Activated T-helper 9 cell treated with anti-CD3 and anti-CD28 coated beads, Interleukin-2, amount 50 U/mL, for 16 hours (primary cell): ENCODE data around the gene CAMK2D.
A peak's percentile ranks its signal among the peaks of the same experiment; 100 is the strongest.

Experiments used
- DNase-seq: peaks from one replicate; pipeline ENCODE4 v3.0.0-alpha.2; 2020; ENCODE audit warnings: low read depth

CAMK2D gene

DNA sequence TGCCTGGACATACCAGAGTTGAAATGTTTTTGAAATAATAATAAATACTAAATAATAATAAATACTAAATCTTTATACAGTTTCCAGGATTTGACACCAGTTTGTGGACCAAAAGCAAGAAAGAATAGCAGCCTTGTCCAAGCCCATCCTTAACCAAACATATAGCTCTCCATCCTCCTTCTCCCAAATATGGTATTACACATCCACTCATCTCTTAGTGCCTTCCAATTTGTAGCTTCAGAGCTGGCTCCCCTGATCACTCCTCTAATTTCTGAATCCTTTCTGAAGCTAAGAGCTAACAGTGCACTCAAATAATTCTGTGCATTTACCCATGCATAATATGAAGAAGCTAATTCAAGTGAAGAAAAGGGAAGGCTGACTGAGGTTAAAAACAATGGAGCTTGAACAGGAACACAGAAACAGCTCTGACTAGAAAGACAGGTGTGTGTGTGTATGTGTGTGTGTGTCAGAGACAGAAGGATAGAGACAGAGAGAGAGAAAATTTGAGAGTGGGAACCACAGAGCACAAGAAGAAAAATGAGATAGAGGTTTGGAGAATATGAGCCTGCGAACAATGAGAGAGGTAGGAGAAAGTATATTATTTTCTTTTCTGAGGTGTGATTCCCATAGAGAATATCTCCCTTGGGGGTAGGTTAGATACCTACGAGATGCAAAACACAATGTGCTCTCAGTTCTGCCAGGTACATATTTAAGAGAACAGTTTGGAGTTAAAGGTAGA lies 123.5 kb downstream of the CAMK2D start:
- DNase-seq, result no peak

DNA sequence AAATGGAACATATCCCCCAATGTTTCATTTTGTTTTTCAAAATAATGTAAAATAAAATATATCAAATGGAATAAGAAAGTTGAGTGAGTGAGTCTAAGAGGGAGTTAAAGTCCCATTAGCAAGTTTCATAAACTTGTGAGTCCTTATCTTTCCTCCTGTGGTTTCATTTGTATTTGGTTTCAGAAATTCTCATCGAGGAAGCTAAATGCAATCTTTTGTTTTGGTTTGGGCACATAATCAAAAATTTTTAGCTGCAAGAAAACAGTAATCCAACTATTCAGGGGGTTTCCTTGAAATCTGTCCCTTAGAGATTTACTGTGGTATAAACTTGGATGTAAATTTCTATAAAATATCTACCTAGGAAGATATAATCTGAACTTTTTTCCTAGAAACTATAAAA lies 124.2 kb downstream of the CAMK2D start:
- no peak for DNase-seq

DNA sequence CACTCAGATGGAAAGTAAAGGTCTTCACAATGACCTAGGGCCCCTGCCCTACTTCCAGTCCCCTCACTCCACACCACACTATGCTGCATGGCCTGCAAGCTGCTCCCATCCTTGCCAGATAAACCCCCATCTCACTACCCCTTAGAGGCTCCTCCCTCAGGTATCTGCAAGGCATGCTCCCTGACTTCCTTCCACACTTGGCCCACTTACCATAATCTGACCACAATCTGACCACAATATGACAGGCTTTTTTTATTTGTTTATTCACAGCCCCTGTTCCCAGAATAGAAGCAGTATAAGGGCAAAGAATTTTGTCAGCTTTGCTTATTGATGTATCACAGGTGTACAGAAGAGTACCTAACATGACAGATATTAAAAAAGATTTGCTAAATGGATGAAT lies 124.7 kb downstream of the CAMK2D start:
- DNase-seq, result peak; percentile 3

DNA sequence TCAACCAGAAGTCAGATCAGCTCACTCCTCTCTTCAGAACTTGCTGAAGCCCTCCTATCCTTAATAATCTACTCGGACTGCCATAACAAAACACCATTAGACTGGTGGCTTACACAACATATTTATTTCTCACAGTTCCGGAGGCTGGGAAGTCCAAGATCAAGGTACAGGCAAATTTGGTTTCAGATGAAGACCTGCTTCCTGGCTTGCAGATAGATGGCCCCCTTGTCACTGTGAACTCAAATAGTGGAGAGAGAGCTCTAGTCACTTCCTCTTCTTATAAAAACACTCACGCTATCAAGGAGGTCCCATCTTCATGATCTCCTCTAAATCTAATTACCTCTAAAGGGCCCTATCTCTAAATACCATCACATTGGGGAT lies 125.1 kb downstream of the CAMK2D start:
- DNase-seq, result no peak

DNA sequence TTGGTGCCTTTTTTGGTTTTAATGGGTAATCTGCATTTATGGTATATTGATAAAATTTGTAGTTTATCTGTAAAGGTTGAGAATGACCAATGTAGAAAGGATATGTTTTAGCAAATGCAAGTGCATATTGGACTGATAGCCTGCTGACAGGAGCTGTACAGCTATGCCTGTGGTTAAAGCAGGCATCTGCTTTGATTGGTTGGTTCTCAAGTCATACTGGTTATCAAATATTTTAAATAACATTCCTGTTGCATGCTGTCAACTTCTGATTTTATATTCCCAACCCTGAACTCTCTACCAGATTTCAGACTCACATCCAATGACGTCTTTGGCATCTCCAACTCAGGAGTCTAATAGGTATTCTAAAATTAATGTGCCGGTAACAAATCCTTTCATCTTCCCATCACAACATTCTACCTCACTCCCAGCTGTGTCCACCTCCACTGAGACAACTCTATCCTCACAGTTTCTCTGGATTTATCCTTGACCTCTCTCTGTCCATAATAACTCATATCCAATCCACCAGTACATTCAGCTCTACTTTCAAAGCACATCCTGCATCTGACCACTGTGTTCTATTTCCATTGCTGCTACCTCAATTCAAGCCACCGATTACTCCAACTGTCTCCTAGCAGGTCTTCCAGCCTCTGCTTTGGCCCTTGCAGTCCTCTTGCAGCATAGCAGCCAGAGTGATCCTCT lies 125.7 kb downstream of the CAMK2D start:
- no peak for DNase-seq

DNA sequence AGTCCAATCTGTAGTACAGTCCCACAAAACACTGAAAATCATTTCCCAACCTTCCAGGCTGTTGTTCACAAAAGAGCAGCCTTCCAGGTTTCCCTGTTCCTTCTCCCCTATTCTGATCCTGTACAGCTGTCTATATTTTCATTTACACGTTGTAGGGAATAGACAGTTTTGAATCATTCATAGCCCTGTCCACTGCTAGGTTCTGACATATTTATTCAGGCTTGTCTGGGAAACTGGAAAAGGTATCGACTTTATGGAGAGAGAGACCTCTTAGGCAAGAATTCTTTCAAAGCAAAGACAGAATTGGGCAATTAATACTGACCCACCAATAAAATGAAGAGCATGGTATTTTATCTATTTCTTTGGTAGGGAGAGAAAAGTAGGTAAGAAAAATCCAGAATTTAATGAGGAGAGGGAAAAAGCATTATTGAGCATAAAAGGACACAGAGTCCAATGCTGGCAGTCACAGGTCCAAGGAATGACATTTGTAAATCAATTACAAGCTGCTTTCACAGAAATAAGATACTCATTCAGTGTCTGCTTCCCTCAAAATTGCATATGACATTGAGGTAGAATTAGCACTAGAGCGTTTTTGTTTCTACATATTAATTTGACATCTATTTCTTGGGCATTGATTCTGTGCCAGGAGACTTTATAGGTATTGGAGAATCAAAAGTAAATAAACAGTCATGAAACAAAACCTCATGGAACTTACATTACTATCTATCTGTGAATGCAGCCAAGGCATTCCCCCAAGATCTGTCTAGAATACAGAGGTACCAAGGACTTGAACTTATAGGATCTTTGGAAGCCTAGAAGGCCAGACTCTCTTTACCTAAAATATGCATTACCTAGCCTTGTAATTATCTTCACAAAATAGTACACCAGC lies 127.2 kb downstream of the CAMK2D start:
- DNase-seq, result no peak

DNA sequence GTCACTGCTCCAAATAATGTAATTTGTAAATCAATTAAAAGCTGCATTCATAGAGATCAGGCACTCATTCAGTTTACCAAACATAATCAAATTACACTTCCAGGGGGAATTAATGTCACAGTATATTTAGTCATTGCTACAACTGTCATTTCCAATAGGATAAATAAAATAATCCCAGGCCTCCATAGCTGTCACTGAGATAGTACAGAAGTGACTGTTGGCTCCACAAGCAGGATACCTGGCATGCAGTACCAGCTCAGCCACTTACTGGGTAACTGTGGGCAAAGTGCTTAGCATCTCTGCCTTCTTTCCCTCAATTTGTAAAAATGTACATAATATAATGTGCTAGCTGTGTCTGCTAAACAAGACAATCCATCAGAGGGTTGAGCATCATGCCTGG lies 128.1 kb downstream of the CAMK2D start:
- DNase-seq, result no peak

DNA sequence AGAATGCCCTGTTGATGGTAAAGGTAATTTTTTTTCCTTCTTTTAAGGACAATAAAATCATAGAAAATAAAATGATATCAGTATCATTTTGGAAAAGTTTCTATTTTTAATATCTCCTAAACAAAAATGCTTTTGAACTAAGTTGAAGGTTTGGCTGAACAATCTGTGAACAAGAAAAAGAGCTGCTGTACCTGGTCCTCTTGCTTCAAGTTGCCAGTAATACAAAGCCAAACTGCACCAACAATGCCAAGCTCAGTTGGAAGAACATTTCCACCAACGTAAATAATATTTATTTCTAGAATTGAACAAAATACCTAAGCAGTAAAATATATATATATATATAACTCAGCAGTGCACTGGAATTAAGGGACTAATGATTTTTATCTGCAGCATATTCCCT lies 132.8 kb downstream of the CAMK2D start:
- no peak for DNase-seq

DNA sequence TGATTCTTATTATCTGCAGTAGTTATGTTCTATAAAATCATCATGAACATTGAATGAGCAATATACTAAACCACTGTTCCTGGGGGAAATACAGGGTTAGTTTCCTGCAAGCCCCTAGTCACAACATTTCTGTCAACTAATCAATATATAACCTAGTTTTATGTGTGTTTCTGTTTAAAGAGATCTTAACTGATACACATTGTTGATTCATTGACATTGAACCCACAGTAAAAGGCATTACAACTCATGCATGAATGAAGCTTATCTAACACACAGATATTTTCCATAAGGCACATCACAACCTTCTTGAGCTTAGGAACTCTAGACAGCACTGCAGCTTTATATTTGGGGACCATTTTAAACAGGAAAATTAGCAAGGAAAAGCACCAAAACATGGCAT lies 134.2 kb downstream of the CAMK2D start:
- DNase-seq, result no peak

DNA sequence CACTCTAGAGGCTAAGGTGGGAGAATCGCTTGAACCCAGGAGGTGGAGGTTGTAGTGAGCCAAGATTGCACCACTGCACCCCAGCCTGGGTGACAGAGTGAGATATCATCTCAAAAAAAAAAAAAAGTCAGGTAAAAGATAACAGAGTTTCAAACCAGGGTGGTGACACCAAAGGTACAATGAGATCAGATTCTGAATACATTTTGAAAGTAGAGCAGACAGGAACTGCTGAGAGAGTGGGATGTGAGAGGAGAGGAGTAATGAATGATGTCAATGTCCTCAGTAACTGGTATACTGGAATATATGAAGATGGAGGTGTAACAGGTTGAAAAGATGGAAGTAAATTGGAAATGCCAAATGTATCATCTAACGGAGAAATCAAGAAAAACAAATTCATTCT lies 135.6 kb downstream of the CAMK2D start:
- no peak for DNase-seq

DNA sequence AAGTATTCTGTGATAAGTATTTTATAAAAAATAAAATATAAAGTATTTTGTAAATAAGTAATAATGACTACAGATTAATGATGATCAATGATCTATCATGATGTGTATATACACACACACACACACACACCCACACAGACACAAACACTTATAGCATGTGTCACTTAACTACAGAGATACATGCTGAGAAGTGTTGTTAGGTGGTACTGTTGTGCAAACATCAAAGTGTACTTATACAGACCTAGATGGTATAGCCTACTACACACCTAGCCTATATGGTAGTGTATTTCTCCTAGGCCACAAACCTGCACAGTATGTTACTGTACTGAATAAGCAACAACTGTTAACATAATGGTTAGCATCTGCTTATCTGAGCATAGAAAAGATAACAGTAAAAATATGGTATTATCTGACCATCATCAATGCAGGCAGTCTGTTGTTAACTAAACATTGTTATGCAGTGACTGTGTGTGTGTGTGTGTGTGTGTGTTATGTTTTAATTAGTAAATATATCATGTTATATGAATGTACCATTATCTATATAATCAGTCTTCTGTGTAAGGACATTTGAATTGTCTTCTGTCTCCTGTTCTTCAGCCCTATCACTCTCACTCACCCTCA lies 138.2 kb downstream of the CAMK2D start:
- DNase-seq, result no peak

DNA sequence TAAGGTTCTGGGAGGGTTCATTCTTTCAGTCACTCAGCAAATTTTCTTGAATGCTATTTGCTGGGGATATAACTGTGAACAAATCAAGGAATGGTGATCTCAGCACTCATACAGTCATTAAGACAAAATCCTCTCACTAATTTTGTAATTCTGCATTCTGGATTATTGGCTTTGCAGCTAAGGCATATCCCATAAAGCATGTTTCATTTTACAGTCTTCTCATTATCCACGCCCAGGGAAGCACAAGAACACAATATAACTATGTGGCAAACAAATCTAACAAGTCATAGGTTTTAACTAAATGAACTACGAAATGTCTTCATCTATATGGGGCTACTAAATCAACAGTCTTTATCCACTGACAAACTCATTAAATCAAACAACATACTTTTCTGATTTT lies 139.9 kb downstream of the CAMK2D start:
- DNase-seq, result no peak

DNA sequence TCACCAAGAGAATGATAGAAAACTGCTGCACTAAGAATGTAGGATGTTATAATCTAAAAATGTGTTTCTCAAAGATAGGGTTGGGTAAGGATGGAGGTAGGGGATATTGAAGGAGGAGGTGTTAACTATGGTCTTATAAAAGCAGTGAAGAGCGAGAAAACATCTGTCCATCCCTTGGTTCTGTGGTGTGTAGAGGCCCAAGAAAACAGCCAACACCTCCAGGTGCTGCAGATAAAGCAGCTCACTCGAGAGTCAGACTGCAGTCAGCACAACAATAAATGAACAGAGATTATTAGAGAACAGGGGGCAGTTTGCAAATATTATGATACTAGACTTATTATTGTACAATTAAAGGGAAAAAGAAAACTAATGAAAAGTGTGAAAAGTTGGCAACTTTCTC lies 141.5 kb downstream of the CAMK2D start:
- DNase-seq, result no peak

DNA sequence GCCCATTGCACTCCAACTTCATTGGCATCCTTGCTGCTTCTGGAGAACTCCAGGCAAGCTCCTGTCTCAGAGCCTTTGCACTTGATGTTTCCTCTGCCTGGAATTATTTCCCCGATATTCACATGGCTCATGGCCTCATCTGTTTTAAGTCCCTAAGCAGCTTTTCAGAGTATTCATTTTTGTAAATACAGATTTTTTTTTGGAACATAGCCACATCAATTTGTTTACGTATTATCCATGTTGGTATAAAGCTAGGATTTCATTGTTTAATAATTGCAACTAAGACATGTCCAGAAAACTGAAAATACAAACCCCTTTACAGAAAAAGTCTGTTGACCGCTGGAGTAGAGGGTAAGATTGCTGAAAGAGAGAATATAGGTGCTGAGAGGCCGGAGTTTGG lies 142.0 kb downstream of the CAMK2D start:
- no peak for DNase-seq

DNA sequence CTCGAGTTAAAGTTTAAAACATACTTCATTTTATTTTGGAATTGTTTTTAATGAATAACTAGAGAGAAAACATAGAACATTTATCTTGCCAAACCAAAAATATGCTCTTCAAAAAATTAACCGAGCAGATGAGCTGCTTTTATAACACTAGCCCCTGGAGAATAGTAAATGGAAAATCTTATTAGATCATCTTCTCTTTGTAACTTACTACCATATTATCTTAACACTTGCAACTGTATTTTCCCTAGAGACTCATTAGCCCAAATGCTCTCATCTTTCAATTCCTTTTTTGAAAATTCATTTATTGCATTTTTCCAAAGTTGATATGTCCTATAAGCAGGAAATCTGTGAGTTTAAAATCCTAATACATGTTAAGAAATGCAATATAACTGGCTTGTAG lies 143.3 kb downstream of the CAMK2D start:
- DNase-seq, result no peak

DNA sequence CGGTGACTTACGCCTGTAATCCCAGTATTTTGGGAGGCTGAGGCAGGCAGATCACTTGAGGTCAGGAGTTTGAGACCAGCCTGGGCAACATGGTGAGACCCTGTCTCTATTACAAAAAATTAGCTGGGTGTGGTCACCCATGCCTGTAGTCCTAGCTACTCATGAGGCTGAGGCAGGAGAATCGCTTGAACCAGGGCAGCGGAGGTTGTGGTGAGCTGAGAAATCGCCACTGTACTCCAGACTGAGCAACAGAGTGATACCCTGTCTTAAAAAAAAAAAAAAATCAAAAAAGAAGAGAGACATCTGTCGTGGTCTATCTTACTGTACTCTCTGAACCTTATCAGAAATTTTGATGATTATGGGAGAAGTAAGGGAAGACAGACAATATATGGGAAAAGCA lies 144.3 kb downstream of the CAMK2D start:
- DNase-seq, result no peak

DNA sequence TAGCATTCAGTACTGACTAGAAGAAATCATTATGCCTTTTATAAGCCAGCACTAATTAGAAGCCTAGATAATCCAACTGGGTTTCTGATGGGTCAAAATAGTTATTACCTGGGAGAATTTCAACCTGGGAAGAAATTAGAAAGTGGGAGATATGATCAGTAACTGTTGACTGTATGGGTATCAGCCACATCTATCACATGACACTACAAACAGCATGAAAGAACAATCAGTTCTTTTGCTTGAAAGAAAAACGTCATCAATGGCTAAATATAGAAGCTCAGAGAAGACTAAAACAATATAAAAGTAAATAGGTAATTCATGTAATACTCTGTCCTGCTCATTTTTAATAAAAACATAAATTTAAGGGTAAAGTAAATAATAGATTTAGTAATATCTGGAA lies 145.1 kb downstream of the CAMK2D start:
- no peak for DNase-seq

DNA sequence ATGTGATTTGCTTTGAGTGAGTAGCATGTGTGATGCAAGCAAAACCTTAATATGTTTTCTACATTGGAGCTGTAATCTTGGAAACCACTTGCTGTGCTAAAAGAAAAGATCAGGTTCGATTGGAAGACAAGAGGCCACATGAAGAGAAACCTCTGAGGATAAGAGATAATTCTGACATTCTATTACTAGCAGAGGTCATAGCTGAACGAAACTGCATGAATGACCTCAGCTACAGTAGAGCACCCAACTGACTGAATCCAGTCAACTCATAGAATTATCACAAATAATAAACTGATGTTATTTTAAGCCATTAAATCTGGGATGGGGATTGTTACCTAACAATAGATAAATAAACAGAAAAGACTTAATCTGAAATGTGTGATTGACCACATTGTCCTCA lies 147.1 kb downstream of the CAMK2D start:
- DNase-seq, result no peak

DNA sequence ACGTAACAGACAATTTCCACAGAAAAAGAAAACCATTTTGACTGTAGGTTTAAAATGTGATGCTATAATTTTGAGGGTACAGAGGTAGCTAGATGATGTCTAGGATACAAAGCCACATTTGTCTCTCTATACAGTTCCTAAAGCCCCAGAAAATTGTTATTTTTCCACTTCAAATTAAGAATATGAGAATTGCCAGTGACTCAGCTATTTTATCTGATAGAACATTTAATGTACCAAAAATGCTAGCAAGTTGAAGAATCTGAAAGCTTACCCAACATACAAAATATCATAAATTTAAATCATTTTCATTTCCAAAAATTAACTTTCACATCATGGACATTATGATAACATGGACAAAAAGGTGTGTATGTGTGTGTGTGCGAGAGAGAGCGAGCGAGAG lies 148.0 kb downstream of the CAMK2D start:
- no peak for DNase-seq

DNA sequence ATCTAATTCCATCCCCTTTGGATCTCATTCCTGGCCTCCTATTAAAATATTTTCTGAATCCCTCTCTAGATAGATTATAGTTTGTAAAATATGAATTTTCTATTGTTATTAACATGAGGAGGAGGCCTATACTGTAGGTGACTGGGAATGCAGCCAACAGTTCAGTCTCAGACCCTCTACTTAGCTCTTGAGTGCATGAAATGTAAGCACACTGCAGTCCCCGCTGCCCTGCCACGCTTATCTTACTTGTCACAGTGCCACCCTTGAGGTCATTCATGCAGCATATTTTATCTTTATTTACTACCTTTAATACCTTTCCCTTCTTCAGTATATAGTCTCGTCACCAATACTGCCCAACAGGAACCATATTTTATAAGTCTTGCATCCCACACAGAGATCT lies 151.0 kb downstream of the CAMK2D start:
- DNase-seq, result no peak

DNA sequence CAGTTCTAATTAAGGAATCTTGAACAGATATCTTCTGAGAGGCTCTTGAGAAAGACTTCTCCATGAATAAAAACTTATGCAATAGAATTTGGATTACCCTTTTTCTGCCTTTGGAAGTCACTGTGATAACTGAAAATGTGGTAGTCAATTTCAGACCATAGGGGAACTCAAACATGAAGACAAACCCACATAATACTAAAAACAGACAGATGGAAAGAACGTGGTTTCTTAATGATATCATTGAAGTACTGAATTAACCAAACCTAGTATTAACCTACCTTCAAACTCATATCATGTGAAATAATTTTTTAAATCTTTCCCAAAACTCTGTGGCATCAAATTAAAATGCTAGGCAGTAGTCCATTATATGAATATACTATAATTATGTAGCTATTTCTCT lies 153.5 kb downstream of the CAMK2D start:
- no peak for DNase-seq

DNA sequence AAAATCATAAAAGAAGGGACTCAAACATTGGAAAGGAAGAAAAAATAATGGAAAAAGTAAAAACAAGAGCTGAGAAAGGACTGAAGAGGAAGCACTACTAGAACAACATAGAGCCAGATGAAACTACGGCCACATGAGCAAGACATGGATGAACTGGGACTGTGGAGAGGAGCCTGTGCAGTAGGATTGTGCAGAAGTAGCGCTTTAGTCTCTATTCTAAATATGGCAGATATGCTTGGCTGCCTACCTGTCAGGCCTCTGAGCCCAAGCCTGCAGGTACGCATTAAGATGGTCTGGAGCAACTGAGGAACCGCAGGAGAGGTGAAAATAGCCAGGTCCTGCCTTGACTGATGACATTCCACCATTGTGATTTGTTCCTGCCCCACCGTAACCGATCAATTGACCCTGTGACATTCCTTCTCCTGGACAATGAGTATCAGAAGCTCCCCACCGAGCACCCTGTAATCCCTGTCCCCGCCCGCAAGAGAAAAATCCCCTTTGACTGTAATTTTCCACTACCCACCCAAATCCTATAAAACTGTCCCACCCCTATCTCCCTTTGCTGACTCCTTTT lies 154.3 kb downstream of the CAMK2D start:
- DNase-seq, result no peak
